Right ventricle myocardium superior (tissue), 1 donor: ENCODE data around the gene CBX8. TPM values are rescaled to one million over a fixed set of nuclear protein-coding genes. Genes with fewer than 3 reads are reported as not detected.
A peak's percentile ranks its signal among the peaks of the same experiment; 100 is the strongest.

Experiments used
- ATAC-seq: fragments of 200-7000 bp; cut with Tn5 transposase; one replicate; pipeline ENCODE4 v1.9.1; 2020; ENCODE audit warnings: mild to moderate bottlenecking; ENCODE audit not compliant: poor library complexity
- DNase-seq: peaks from one replicate; pipeline ENCODE4 v3.0.0-alpha.2; 2020
- intact Hi-C: fragments of 100-400 bp; cut with DNase I; formaldehyde crosslinking; loops from one replicate; pipeline ENCODE4 v1.11.2; 2022
- total RNA-seq: library from RNA; stranded (reverse); fragmentation: NEBNext Ultra II Directional; extraction: Animal tissue kit (Norgen Biotek cat#: 25700); gene quantifications from one replicate; pipeline ENCODE4 v1.2.1, GENCODE V29; 2021
- donor health status: DM: no; HTN: yes; CAD: no; lungs with severe emphysema.

The CBX8 gene
- total RNA-seq, 1 donor from 2014 or later = 6.2 TPM

GRCh38 chr17:79836972-79837887 is 40.4 kb upstream of the CBX8 start:
- intact Hi-C loops = no loop called here
- peak; percentile 57 for ATAC-seq
- DNase-seq = peak; percentile 87

DNA sequence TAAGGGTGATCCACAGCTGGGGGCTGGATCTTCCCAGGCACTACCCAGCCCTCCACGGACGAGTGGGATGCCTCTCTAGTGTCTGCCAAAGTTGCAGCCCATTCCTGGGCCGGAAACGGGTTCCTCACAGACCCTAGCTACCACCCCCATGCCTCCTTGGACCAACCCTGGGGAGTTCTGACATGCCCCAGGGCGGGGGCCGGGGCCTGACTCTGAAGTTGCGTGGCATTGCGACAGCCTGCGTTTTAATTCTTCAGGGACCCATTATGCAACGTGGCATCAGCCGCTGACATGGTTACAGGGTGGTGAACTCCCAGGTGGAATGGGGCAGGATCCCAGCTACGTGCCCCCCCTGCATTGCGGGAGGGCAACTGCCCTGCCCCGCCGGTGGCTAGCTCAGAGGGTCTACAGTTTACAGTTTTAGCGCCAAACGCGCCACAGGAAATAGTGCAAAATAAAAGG is 39.7 kb upstream of the CBX8 start:
- peak; percentile 65 for DNase-seq
- intact Hi-C loops = no loop called here
- no peak for ATAC-seq

DNA sequence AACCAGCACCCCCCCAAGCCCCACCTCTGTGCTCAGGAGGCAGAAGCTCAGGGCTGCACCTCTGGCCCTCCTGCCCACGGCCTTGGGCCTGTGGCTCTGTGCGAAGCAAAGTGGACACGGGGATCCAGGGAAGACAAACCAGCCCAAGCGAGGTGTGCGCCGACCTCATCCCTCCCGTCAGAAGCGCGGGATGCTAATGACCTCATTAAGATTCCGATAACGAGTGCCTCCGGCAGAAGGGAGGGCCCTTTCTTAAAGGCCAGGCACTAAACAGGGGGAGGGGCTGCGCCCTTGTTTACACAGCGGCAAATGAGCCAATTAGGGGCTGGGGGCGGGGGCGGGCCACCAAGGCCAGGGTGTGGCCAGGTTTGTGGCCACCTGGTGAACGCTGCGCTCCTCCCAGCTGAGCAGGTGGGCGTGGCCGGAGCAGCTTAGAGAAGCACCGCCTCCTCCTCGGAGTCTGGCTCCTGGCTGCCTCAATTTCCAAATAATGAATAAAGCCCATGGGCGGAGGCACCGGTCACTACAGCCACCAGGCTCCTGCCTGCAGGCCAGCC is 39.2 kb upstream of the CBX8 start:
- intact Hi-C loops = no loop called here
- DNase-seq (no peak), ATAC-seq (no peak)

DNA sequence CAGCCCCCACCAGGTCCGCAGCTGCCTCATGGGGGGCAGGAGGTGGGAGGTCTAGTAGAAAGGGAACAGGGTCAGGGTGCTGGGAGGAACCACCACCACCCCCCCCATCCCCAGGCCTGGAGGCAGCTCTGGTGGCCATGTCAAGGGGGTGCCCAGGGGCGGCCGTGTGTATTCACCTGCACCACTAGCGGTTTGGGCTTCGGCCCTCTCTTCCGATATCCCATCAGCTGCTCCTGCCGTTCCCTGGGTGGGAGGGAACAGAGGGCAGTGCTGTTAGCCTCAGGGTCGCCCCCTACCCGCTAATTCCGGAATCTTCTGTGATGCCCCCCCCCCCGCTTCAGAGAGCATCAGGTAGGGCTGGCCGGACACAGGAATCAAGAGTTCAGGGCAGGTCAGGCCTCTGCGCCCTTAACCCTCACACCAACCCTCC is 38.6 kb upstream of the CBX8 start:
- no peak for DNase-seq
- intact Hi-C loops = no loop called here
- ATAC-seq = no peak

DNA sequence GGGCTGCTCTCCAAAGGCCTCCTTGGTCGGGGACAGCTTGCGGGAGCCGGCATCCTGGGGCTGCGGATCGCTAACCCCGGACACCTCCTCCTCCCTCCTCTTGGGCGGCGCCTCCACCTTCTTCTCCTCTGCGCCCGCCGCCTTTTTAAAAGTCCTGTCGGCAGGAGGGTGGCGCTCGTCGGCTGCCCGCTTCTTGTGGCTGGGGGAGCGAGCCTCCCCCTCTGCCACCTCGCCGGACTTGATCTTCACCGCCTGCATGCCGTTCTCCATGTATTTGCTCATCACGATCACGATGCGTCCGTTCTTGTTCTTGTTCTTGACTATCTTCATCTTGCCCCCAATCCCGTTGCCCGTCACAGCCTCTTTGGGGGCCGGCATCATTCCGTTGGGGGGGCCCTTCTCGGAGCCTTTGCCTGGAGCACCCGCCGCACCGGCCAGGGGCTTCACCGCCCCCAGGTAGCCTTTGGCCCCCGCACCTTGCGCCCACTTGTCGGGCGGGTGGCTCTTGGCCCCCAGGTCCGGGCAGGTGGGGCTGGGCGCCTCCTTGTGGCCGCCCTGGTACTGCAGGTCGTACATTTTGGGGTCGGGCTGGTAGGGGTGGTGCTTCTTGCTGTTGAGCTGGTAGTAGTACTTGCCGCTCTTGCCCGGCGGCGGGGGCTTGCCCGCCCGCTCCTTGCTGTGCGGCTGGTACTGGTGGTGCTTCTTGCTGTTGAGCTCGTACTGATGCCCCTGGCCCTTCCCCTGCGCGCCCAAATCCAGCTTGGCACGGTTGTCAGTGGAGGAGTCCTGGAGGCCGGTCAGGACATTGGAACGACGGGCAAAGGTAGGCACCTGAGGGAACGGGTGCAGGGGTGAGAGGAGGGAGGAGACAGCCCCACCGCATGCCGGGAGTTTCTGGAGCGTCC is 37.9 kb upstream of the CBX8 start:
- intact Hi-C loops = no loop called here
- no peak for DNase-seq
- ATAC-seq = no peak

GRCh38 chr17:79833744-79834564 is 37.1 kb upstream of the CBX8 start:
- no peak for ATAC-seq
- intact Hi-C loops = no loop called here
- DNase-seq = no peak

DNA sequence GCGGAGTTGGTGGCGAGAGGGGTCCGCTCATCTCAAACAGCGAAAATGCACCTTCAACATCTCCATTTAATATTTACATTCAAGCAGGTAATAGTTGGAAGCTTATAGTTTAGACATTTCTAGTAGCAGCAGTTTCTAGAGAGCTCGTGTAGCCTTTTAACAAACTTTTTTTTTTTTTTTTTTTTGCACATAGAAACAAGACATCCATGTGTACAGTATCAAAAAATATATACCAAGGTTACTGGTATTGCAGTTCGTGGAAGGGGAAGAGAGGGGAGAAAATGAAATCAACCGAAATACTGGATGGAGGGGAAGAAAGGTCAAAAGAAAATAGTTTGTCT is 36.2 kb upstream of the CBX8 start:
- intact Hi-C loops = no loop called here
- DNase-seq = no peak
- no peak for ATAC-seq

DNA sequence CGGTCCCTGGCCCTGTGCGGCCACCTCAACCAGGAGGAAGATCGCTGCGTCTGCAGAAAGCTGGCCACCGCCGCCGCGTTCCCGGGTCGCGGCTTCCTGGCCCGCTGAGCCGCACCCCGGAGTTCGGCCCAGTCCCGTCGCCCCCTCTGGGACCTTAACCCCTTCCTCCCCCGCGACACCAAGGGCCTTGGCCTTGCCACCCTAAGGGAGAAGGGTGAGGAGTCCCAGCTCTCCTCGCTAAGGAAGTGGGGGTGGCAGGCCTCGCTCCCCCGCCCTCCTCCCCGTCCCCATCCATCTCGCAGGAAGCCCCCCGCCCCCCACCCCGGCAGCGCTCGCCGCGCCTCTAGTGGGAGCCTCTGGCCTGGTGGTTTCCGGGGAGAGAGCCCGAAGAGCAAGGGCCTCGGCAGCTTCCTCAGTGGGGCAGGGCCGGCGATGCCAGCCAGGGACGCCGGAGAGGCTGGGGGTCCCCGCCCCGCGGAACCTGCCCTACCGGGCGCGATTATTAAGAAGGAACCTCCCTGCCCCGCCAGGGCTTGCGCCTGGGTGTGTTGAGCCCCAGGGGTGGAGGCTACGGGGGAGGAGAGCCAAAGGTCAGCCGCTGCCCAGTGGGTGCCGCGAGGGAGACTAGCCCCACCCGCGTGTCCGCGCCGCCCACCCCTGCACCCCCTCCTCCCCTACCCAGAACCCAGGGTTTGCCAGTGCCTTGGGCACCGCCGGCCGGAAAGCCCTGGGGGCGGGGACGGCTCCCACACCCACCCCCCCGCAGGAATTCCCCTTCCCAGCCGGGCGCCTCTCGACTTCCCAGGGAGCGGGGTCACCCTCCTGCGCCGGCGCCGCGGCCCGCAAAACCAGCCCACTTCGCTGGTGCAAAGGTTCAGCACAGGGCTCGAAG is 35.6 kb upstream of the CBX8 start:
- ATAC-seq (peak; percentile 40), DNase-seq (no peak)
- intact Hi-C loops = no loop called here

GRCh38 chr17:79831265-79832217 is 34.7 kb upstream of the CBX8 start:
- intact Hi-C loops = no loop called here
- peak; percentile 85 for DNase-seq
- peak; percentile 74 for ATAC-seq

- no peak for DNase-seq
- no peak for ATAC-seq
- intact Hi-C loops = no loop called here
Observed at GRCh38 chr17:79830763-79831264, 33.9 kb upstream of the CBX8 start.

- no peak for ATAC-seq
- intact Hi-C loops = no loop called here
- DNase-seq = no peak
Observed at GRCh38 chr17:79830303-79830702, 33.4 kb upstream of the CBX8 start.

DNA sequence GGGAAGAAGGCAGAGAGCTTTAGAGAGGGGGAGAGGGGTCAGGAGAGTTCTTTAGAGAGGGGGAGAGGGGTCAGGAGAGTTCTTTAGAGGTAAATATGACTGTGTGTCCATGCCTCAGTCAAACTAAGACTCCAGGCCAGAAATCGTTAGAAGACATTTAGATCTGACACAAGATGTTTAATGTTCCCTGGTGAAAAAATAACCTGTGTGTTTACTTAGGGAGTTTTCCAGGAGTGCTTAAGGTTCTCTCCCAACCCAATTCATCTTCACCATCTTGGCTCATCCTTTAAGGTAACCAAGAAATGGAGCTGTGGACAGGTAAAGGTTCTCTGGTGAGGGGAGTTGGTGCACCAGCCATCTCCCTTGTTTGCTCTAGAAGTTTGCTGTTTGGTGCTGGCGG is 32.6 kb upstream of the CBX8 start:
- intact Hi-C loops = no loop called here
- DNase-seq (no peak), ATAC-seq (no peak)

DNA sequence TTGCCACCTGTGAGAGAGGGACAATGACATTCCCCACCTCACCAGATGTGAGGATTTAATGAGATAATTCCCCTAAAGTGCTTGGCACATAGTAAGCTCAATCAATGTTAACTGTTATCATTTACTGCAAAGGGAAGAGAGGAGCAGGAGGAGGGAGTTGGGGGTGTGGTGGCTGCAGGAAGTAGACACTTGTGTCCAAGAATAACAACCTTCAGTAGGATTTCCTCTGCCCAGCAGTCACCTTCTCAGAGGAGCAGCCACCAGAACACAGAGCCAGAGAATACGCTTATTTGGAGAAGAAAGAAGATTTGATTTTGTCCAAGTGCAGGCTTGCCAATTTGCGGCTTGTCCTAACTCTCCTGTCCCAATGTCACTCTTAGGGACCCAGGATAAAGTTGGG is 32.1 kb upstream of the CBX8 start:
- DNase-seq (no peak), ATAC-seq (no peak)
- intact Hi-C loops = no loop called here

DNA sequence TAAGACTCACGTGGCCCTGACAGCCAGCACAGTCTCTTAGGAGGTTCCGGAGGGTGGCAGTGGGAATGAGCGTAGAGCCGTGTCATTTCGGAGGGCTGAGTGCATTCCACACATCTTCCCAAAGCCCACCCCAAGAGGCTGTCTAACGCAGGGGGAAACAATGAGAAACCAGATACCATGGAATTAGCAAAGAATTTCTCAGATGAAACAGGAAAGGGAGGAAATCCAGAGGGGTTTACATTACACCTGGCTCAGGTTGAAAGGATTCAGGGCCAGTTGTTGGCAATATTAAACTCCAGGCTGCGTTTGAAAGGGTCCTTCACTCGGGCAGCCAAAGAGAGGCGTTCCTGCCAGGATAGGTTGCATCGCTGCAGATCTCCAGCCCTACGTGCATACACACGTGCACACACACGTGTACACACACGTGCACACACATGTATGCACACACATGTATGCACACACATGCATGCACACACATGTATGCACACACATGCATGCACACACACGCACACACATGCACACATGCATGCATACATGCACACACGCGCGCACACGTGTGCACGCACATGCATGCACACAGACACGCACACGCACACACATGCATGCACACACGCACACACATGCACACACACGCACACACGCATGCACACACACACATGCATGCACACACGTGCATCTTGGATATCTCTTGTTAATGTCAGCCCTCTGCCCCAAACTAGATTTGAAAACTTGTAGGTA is 30.1 kb upstream of the CBX8 start:
- intact Hi-C loops = no loop called here
- ATAC-seq (no peak), DNase-seq (no peak)

DNA sequence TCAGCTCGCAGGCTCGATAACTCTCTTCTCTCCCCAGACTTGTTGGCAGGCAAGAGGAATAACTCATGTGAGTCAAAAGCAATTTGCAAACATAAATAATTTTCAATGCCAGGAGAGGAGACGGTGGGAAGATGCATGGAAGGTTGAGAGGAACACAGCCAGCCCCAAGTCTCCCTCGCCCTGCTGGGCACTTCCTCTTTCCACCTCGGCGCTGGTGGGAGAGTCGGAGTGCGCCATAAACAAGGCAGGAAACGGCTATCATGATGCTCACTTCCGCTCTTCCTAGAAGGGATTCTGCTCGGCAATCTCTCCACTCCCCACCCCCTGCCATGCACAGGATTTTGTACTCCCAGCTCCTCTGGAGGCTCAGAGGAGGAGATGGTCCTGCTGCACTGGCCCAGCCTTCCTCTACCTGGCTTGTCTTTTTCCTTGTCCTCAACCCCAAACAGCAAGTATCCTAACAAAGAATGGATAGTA is 29.4 kb upstream of the CBX8 start:
- DNase-seq (no peak), ATAC-seq (no peak)
- intact Hi-C loops = no loop called here

DNA sequence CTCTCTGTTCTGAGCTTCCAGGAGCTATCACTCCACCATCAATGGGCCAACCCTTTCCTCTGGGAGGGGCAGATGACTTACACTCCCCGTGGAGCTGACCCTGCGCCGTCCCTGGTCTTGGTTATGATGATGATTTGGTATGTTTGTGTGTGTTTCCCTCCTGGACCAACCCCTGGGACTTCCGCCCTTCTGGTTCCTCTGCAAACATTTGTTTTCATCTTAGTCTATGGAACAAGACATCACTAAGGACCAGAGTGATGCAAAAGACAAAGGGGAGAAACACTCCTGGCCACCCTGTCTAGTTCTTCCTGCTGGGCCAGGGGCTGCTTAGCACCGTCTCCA is 28.7 kb upstream of the CBX8 start:
- DNase-seq (no peak), ATAC-seq (no peak)
- intact Hi-C loops = no loop called here
